IPS DF 19.7 (cell line): ENCODE results near the gene MAFF.
"Not testable (repeated sequence)": the region's sequence is repeated elsewhere in the genome, so short reads cannot be mapped to it uniquely, and the experiment has no call there.

Experiments
- DNase-seq: peaks from one replicate; pipeline ENCODE4 v3.0.0-alpha.2; 2013; ENCODE audit warnings: low read depth, low spot score

The MAFF gene

DNA sequence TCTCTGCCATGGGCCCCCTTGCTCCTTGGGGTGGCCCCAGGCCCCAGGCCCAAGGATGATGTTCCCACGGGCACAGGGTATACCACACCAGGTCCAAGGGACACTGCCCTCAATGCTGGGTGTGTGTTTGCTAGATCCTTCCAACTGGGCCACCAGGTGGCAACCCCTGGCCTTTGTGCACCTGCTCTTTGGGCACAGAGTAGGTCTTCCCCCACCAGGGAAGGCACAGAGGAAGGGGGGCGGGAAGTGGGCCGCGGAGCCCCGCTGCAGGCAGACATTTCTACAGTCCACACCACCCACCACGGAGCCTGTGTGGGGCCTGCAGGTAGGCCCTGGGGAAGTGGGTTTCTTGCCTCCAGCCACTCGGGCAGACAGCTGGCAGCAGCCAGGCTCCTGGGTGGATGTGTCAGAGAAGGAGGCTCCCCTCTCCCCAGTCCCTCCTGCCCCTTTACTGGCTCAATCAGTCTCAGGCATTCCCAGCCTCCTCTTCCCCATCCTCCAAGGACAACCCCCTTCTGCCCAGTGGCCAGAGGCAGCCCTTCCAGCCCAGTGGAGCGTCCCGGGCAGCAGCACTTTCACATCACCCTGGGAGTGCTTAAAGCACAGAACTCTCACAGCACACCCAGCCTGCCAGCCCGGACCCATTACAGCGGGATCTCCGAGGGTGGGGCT, 21.6 kb downstream of the MAFF start:
- no peak for DNase-seq

- no peak for DNase-seq
Observed at GRCh38 chr22:38226853-38227649, 25.3 kb downstream of the MAFF start.

GRCh38 chr22:38228326-38228872, 26.6 kb downstream of the MAFF start:
- DNase-seq: no peak

GRCh38 chr22:38228873-38229740, 27.3 kb downstream of the MAFF start:
- DNase-seq: no peak

GRCh38 chr22:38230108-38230825, 28.5 kb downstream of the MAFF start:
- no peak for DNase-seq

DNA sequence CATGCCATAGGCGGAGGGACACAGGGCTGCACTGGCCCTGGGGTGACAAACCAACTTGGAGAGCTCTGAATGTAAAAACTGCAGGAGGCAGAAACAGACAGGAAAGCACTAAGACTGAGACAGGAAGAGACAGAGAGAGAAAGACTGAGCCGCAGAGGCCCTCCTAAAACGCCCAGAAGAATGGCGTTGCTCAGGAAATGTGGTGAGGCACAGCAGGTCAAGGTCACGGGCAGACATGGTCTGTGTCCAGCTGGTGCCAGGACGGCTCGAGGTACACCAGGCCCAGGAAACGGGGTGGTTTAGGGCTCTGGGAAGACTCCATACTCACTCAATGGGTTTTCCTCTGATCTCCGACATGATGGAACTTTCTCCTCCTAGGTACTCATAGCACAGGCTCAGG, 29.1 kb downstream of the MAFF start:
- no peak for DNase-seq

GRCh38 chr22:38232196-38232595, 30.4 kb downstream of the MAFF start:
- DNase-seq: no peak

GRCh38 chr22:38233427-38233826, 31.6 kb downstream of the MAFF start:
- no peak for DNase-seq

DNA sequence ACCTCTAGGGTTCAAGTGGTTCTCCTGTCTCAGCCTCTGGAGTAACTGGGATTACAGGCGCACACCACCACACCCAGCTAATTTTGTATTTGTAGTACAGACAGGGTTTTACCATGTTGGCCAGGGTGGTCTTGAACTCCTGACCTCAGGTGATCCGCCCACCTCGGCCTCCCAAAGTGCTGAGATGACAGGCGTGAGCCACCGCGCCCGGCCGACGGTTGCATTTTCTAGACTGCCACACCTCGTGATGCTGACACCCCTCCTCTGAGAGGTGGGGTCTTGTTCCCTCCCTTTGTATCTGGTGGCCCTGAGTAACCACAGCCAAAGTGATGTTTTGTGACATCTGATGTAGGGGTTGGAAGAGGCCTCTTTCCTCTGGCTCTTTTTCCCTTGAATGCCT, 32.1 kb downstream of the MAFF start:
- not testable (repeated sequence) for DNase-seq

DNA sequence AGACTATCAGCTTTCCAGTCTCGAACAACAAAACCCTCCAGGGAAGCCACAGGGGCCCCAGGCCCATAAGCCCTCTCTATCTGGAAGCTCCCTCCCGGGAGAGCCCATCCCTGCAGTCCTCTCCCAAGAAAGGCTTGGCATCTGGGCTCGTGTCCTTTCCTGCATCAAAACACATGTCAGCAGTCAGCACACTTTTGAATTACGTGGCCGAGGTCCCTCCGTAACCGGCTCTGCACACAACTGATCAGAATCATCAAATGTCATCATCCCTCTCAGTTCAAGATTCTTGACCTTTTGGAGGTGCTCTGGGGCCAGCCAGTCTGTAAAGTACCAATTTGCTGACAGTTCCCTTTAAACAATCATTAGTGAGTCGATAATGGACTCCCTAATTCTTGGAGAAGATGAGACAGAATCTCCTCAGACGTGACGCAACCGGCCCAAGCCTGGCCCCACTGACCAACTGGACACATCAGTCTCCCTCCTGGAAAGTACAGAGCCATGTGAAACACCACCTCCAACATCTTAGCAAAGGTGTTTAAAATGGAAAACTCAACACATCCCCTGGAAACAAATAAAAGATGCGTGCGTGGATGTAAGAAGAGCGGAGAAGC, 33.6 kb downstream of the MAFF start:
- DNase-seq: no peak

DNA sequence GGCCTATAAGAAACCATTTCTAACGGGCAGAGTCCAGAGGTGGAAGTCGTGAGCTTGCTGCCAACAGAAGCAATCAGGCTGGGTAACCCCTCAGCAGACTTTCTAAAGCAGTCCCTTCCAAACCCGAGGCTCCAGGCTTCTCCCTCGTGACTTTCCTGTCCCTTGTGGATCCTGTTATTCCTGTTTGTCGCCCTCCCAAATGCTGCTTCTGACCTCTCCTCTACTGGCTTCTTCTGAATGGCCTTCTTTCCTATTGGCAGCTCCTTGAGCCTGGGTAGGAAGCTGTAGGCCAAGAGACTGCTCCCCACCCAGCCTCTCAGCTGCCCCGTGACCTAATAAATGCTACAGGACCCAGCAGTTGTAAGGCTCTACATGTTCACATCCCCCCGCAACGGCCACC, 35.0 kb downstream of the MAFF start:
- no peak for DNase-seq

DNA sequence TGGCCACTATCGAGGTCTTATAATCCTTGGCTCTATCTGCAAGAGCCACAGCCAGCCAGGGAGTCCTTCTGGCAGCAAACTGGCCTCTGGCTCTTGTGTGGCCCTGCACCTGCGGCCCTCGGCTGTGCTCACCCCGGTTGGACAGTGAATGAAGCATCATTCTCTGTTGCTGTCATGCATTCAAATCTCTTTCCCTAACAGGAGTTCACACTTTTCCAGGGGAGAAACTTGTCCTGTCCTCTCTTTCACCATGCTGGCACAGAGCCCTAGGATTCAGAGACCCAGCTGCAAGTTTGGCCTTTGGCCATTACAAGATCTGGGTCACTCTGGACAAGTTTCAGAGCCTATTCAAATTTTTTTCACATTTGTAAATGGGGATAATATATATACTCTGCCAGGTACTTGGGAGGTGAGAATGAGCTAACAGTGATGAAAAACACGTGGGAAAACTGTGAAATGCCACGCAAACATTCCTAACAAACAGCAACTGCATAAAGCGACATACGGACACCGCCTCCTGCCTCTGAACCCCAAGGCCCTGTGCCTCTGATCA, 36.8 kb downstream of the MAFF start:
- DNase-seq: no peak

DNA sequence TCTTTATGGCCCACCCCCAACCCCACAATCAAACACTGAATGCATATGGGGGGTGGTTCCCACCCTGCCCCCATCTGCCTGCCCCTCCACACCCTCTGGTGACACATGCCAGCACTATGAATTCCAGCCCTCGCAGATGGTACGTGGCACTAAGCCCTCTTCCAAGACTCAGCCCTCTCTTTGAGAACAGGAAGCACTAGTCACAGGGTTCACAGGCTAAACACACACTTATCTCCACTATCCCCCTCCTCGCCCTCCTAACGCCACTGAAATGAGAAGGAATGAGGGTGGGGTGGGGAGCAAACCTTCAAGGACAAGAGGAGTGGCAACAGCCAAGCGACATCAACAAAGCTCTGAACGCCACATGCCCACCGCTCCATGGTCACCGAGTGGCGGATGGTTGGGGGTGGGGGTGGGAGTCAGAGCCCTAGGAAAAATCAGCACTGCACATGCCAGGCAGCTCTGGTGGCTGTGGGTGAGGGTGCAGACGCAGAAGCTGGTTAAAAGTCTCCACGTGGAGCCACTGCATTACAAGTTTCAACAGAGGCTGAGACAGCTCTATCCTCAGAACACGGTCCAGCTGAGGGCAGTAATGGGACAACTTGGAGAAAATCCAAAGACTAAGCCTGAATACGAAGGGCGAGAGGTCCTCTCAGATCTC, 37.4 kb downstream of the MAFF start:
- DNase-seq: no peak

DNA sequence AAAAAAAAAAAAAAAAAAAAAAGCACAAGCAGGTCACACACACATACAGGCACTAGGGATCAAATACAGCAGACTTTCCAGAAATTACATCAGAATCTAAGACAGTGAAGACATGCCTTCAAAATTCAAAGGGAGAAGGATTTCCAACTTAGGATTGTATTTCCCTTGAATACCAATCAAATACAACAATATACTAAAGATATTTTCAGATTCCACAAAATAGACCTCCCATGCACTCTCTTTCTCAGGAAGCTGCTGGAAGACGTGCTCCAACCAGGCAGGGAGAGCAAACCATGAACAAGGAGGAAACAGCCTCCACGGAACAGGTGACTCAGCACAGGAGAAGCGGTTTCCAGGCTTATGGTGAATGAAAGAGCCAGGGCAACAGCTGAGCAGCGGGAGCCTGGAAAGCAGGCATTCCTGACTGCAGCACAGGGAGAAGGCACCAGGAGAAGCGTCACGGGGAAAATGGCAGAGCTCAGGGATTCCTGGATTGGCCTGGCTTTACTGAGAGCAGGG, 39.0 kb downstream of the MAFF start:
- peak; percentile 74 for DNase-seq

- no peak for DNase-seq
Observed at GRCh38 chr22:38243007-38243765, 41.4 kb downstream of the MAFF start.

DNA sequence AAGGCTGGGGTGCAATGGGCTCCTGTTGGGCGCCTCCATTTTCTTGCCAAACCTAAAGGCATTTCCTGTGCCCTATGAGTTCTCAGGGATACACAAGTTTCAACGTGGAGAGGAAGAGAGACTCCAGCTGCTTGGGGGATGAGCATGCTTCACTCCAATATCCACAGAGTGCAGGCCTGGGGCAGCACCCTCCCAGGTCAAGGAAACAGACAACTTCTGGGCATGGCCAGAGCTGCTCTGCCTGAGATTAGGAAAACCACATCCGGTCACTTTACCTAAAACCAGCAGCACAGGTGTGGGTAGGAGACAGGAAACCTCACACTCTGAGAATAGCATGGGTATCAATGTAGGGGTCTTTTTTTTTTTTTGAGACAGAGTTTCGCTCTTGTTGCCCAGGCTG, 42.3 kb downstream of the MAFF start:
- DNase-seq: no peak

DNA sequence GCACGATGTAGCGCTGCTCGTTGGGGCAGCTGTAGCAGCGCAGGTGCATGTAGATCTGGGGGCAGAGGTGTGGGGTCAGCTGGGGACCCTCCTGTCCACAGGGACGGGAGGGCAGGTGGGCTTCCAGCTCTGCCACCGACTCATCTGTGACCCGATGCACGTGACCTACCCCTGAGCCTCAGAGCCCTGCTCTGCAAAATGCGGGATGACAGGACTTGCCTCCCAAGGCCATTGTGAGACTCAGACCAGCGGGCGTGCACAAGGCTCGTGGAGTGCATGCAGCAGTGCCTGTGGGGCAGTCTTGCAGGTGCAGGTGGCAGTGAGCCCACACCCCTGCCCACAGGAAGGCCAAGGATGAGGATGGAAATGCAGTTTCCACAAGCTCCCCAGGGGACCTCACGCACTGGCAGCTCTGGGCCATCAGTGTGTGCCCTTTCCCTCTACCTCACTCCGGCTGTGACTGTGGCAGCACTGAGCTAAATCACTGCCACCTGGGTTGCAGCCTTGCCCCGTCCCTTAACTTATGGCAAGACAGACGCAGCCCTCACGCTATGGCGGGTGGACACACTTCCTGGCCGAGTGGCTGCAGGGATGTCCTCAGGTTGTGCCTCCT, 44.4 kb downstream of the MAFF start:
- DNase-seq: no peak

DNA sequence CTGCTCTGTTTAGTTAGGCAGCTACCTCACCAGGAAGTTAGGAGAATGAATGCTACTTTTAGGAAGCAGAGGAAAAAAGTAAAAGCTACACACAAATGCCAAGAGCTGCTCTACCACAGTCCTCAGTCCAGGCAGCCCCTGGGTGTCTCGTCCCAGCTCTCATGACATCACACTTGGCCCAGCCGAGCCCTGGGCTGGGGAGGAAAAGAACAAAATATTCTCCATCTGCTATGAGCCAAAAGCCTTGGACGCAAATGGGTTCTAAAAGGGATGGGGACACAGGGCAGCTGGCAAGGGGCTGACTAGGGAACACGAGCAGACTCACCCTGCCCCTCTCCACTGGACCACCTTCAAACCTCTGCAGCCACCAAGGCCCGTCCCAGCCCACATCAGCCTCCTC, 44.9 kb downstream of the MAFF start:
- DNase-seq: no peak

- DNase-seq: no peak
Observed at GRCh38 chr22:38247713-38248112, 45.9 kb downstream of the MAFF start.
